HepG2 (cell line): ENCODE measurements around the gene ACTN4. TPM values are rescaled to one million over a fixed set of nuclear protein-coding genes. Genes with fewer than 3 reads are reported as not detected.
A peak's percentile ranks its signal among the peaks of the same experiment; 100 is the strongest.

Experiments
- FOXP1 ChIP-seq, 2 experiments: fragments of 450-650 bp in 1 of 2; IDR thresholded peaks; 2 replicates each; pipeline ENCODE4 v1.6.1; 2017 to 2018; ENCODE audit warnings: antibody characterized with exemption in 1 of 2
- MAFF ChIP-seq: IDR thresholded peaks from 2 replicates; pipeline ENCODE4 v1.6.1; 2011; ENCODE audit warnings: low read depth, low read length, improper control_type of control experiment
- PAWR ChIP-seq: sonication (generic); formaldehyde crosslinking; IDR thresholded peaks from 2 replicates; pipeline ENCODE4 v1.4.0; 2020; ENCODE audit warnings: missing genetic modification reagents, mild to moderate bottlenecking, borderline replicate concordance
- POLR2G ChIP-seq: fragments of 200-400 bp; formaldehyde crosslinking; IDR thresholded peaks from 2 replicates; pipeline ENCODE4 v1.6.1; 2018; ENCODE audit warnings: mild to moderate bottlenecking, low read depth, low read length, moderate library complexity
- RARG ChIP-seq: sonication (generic); formaldehyde crosslinking; IDR thresholded peaks from 2 replicates; pipeline ENCODE4 v1.4.0; 2020; ENCODE audit warnings: low read depth, mild to moderate bottlenecking, missing genetic modification reagents
- ZNF10 ChIP-seq: sonication (generic); formaldehyde crosslinking; IDR thresholded peaks from 2 replicates; pipeline ENCODE4 v1.4.0; 2020; ENCODE audit warnings: mild to moderate bottlenecking, low read depth, missing genetic modification reagents, borderline replicate concordance
- polyA plus RNA-seq, 8 experiments: library from polyadenylated mRNA; depleted of rRNA in 3 of 8; stranded (reverse) in 7 of 8; unstranded in 1 of 8; fragments of >200 nt; fragmentation: Illumina TruSeq in 4 of 8; extraction: Trizol in 4 of 8; gene quantifications; 2 replicates each; pipeline versions ENCODE4 v1.2.1 to v1.2.3, GENCODE V29; 2011 to 2016; ENCODE audit warnings: low read depth in 4 of 8, missing spikeins in 1 of 8, mixed read lengths in 1 of 8; ENCODE audit not compliant: insufficient read depth in 1 of 8
- total RNA-seq, 5 experiments: library from RNA; depleted of rRNA; stranded (reverse); fragments of >200 nt; fragmentation: Illumina TruSeq; extraction: Trizol; gene quantifications; 2 replicates each; pipeline ENCODE4 v1.2.3, GENCODE V29; 2016; ENCODE audit warnings: low read depth in 1 of 5
- TF ChIP-seq, protein P1 (sequence below): sonication (generic); formaldehyde crosslinking; conservative IDR thresholded peaks from 2 replicates; pipeline ENCODE4 v1.4.0; 2020; ENCODE audit warnings: missing genetic modification reagents
- TF ChIP-seq, protein P2 (sequence below): sonication (generic); formaldehyde crosslinking; IDR thresholded peaks from 2 replicates; pipeline ENCODE4 v1.5.1; 2020; ENCODE audit warnings: mild to moderate bottlenecking, missing genetic modification reagents
- TF ChIP-seq, protein P3 (sequence below): sonication (generic); formaldehyde crosslinking; IDR thresholded peaks from 2 replicates; pipeline ENCODE4 v1.5.0; 2020; ENCODE audit warnings: mild to moderate bottlenecking, missing genetic modification reagents, borderline replicate concordance
- TF ChIP-seq, protein P4 (sequence below): conservative IDR thresholded peaks from 2 replicates; pipeline ENCODE4 v1.6.1; 2018; ENCODE audit warnings: missing genetic modification reagents

ACTN4 gene
- total and polyA plus RNA-seq, 2 of the 13 experiments (the other 11 are each of a cell fraction or from before 2014, with no cell fraction given) = 171 to 192 TPM

DNA sequence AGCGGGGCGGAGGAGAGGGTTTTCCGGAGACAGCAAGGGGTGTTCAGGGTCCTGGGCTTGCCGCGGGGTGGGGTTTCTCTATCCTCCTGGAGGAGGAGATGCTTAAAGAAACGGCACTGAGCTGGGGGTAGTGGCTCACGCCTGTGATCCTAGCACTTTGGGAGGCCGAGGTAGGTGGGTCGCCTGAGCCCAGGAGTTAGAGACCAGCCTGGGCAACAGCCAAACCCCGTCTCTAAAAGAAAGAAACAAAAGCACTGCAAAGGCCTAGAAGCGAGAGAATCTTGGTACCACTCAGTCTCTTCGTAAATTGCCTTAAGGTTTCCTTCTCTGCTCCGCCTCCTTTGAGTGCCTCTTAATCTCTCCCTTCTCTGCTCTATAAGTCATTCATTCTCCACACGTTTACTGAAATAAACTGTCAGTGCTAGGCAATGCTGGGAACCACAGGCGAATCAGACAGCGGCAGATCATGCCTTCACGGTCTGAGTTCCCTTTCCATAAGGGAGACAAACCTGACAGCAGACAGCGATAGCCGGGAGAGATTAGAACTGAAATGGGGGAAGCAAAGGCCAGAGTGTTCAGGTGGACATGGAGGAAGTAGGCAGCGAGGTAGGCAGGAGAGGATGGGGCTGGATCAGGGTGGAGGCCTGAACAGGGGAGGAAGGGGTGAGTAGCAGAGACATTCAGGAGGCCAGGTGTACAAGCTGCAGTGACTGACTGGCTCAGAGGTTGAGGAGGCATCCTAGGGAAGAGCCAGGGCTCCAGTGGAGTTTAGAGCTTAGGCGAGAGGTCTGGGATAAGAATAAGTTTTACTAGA is 27.9 kb upstream of the ACTN4 start (continued):
- TF ChIP-seq PAWR (0 out of 2 replicates have a peak, but pooled peaks have one; percentile 54), ZNF10 (no peak), MAFF (no peak), POLR2G (no peak), FOXP1 (IDR thresholded peaks at IDR 0.05) (no peak), FOXP1 (CRISPR knock-in tag; IDR thresholded peaks at IDR 0.05) (no peak), RARG (CRISPR knock-in tag) (no peak)
- TF ChIP-seq, protein P1, sequence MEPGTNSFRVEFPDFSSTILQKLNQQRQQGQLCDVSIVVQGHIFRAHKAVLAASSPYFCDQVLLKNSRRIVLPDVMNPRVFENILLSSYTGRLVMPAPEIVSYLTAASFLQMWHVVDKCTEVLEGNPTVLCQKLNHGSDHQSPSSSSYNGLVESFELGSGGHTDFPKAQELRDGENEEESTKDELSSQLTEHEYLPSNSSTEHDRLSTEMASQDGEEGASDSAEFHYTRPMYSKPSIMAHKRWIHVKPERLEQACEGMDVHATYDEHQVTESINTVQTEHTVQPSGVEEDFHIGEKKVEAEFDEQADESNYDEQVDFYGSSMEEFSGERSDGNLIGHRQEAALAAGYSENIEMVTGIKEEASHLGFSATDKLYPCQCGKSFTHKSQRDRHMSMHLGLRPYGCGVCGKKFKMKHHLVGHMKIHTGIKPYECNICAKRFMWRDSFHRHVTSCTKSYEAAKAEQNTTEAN (CRISPR knock-in tag) = no peak
- TF ChIP-seq, protein P2, sequence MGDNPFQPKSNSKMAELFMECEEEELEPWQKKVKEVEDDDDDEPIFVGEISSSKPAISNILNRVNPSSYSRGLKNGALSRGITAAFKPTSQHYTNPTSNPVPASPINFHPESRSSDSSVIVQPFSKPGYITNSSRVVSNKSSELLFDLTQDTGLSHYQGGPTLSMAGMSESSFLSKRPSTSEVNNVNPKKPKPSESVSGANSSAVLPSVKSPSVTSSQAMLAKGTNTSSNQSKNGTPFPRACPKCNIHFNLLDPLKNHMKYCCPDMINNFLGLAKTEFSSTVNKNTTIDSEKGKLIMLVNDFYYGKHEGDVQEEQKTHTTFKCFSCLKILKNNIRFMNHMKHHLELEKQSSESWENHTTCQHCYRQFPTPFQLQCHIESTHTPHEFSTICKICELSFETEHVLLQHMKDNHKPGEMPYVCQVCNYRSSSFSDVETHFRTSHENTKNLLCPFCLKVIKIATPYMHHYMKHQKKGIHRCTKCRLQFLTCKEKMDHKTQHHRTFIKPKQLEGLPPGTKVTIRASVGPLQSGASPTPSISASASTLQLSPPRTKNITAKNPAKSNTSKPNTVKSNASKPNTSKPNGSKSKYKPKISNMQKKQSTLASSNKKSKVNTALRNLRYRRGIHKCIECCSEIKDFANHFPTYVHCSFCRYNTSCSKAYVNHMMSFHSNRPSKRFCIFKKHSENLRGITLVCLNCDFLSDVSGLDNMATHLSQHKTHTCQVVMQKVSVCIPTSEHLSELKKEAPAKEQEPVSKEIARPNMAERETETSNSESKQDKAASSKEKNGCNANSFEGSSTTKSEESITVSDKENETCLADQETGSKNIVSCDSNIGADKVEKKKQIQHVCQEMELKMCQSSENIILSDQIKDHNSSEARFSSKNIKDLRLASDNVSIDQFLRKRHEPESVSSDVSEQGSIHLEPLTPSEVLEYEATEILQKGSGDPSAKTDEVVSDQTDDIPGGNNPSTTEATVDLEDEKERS (CRISPR knock-in tag) = 0 out of 2 replicates have a peak, but pooled peaks have one; percentile 33
- TF ChIP-seq, protein P3, sequence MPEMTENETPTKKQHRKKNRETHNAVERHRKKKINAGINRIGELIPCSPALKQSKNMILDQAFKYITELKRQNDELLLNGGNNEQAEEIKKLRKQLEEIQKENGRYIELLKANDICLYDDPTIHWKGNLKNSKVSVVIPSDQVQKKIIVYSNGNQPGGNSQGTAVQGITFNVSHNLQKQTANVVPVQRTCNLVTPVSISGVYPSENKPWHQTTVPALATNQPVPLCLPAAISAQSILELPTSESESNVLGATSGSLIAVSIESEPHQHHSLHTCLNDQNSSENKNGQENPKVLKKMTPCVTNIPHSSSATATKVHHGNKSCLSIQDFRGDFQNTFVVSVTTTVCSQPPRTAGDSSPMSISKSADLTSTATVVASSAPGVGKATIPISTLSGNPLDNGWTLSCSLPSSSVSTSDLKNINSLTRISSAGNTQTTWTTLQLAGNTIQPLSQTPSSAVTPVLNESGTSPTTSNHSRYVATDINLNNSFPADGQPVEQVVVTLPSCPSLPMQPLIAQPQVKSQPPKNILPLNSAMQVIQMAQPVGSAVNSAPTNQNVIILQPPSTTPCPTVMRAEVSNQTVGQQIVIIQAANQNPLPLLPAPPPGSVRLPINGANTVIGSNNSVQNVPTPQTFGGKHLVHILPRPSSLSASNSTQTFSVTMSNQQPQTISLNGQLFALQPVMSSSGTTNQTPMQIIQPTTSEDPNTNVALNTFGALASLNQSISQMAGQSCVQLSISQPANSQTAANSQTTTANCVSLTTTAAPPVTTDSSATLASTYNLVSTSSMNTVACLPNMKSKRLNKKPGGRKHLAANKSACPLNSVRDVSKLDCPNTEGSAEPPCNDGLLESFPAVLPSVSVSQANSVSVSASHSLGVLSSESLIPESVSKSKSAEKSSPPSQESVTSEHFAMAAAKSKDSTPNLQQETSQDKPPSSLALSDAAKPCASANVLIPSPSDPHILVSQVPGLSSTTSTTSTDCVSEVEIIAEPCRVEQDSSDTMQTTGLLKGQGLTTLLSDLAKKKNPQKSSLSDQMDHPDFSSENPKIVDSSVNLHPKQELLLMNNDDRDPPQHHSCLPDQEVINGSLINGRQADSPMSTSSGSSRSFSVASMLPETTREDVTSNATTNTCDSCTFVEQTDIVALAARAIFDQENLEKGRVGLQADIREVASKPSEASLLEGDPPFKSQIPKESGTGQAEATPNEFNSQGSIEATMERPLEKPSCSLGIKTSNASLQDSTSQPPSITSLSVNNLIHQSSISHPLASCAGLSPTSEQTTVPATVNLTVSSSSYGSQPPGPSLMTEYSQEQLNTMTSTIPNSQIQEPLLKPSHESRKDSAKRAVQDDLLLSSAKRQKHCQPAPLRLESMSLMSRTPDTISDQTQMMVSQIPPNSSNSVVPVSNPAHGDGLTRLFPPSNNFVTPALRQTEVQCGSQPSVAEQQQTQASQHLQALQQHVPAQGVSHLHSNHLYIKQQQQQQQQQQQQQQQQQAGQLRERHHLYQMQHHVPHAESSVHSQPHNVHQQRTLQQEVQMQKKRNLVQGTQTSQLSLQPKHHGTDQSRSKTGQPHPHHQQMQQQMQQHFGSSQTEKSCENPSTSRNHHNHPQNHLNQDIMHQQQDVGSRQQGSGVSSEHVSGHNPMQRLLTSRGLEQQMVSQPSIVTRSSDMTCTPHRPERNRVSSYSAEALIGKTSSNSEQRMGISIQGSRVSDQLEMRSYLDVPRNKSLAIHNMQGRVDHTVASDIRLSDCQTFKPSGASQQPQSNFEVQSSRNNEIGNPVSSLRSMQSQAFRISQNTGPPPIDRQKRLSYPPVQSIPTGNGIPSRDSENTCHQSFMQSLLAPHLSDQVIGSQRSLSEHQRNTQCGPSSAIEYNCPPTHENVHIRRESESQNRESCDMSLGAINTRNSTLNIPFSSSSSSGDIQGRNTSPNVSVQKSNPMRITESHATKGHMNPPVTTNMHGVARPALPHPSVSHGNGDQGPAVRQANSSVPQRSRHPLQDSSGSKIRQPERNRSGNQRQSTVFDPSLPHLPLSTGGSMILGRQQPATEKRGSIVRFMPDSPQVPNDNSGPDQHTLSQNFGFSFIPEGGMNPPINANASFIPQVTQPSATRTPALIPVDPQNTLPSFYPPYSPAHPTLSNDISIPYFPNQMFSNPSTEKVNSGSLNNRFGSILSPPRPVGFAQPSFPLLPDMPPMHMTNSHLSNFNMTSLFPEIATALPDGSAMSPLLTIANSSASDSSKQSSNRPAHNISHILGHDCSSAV (CRISPR knock-in tag) = no peak
- TF ChIP-seq, protein P4, sequence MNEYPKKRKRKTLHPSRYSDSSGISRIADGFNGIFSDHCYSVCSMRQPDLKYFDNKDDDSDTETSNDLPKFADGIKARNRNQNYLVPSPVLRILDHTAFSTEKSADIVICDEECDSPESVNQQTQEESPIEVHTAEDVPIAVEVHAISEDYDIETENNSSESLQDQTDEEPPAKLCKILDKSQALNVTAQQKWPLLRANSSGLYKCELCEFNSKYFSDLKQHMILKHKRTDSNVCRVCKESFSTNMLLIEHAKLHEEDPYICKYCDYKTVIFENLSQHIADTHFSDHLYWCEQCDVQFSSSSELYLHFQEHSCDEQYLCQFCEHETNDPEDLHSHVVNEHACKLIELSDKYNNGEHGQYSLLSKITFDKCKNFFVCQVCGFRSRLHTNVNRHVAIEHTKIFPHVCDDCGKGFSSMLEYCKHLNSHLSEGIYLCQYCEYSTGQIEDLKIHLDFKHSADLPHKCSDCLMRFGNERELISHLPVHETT (CRISPR knock-in tag) = no peak
